PFSK-1 (cell line): ENCODE results near the gene AUTS2.

Source experiments
- POLR2AphosphoS5 ChIP-seq: IDR thresholded peaks from 2 replicates; pipeline ENCODE4 v1.6.1; 2012; ENCODE audit warnings: low read depth, mild to moderate bottlenecking, control low read depth, low read length, moderate library complexity
- TF ChIP-seq, protein P1 (sequence below), 2 experiments: IDR thresholded peaks; 2 replicates each; pipeline versions ENCODE4 v1.6.1 to v1.8.0; 2011 to 2012; ENCODE audit warnings: low read depth in 2 of 2, low read length in 2 of 2, control low read depth in 1 of 2, inconsistent platforms in 1 of 2, mild to moderate bottlenecking in 1 of 2, moderate library complexity in 1 of 2; ENCODE audit not compliant: insufficient read depth in 1 of 2

DNA sequence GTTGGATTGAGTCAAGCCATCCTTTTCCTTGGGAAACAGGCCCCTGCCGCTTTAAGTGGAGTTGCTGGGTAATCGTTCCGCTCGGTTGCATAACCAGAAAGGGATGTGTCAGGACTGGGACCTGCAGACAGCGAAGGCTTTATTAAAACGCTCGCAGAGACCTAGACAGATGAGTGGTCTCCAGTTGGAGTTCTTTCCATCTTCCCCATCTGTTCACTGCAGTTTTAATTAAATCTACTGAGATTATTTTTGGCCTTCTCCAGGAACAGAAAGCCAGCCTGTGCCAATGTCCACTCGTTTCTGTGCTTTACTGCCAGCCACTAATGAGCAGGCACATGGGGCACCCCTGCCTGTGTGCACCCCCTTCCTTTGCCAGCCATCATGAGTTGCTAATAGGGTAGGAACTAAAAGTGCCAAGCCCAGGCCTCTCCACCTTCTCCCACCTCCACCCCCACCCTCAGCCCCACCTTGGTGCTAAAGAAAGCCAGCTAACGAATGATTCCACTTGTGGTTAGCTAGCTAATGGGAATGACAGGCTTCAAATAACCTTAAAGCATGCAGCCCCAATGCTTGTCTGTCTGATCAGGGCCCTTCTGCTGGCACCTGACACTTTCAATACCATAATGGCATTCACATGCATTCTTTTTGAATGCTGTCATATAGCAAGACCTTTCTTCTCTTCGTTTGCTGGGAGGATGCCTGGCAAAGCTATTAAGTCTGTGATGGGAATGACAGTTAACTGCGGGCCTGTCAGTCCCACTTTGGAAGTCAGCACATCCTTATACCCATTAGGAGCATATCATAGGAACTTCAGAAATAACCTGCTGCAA, 976.9 kb downstream of the AUTS2 start:
- TF ChIP-seq, protein P1, sequence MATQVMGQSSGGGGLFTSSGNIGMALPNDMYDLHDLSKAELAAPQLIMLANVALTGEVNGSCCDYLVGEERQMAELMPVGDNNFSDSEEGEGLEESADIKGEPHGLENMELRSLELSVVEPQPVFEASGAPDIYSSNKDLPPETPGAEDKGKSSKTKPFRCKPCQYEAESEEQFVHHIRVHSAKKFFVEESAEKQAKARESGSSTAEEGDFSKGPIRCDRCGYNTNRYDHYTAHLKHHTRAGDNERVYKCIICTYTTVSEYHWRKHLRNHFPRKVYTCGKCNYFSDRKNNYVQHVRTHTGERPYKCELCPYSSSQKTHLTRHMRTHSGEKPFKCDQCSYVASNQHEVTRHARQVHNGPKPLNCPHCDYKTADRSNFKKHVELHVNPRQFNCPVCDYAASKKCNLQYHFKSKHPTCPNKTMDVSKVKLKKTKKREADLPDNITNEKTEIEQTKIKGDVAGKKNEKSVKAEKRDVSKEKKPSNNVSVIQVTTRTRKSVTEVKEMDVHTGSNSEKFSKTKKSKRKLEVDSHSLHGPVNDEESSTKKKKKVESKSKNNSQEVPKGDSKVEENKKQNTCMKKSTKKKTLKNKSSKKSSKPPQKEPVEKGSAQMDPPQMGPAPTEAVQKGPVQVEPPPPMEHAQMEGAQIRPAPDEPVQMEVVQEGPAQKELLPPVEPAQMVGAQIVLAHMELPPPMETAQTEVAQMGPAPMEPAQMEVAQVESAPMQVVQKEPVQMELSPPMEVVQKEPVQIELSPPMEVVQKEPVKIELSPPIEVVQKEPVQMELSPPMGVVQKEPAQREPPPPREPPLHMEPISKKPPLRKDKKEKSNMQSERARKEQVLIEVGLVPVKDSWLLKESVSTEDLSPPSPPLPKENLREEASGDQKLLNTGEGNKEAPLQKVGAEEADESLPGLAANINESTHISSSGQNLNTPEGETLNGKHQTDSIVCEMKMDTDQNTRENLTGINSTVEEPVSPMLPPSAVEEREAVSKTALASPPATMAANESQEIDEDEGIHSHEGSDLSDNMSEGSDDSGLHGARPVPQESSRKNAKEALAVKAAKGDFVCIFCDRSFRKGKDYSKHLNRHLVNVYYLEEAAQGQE (IDR thresholded peaks at IDR 0.05; ENCODE audit: insufficient read depth in 1 of 2, low read depth in 2 of 2, low read length in 2 of 2), result no peak
- TF ChIP-seq POLR2AphosphoS5, result no peak
